Kasumi-1 (cell line): Measurements from ENCODE around the gene MALT1.
A peak's percentile ranks its signal among the peaks of the same experiment; 100 is the strongest.
"Not testable (repeated sequence)": the region's sequence is repeated elsewhere in the genome, so short reads cannot be mapped to it uniquely, and the experiment has no call there.

Experiments used
- DNase-seq, 2 experiments: peaks; one replicate each; lab custom pipeline; 2025; lab: John Stamatoyannopoulos, UW

MALT1 gene, protein sequence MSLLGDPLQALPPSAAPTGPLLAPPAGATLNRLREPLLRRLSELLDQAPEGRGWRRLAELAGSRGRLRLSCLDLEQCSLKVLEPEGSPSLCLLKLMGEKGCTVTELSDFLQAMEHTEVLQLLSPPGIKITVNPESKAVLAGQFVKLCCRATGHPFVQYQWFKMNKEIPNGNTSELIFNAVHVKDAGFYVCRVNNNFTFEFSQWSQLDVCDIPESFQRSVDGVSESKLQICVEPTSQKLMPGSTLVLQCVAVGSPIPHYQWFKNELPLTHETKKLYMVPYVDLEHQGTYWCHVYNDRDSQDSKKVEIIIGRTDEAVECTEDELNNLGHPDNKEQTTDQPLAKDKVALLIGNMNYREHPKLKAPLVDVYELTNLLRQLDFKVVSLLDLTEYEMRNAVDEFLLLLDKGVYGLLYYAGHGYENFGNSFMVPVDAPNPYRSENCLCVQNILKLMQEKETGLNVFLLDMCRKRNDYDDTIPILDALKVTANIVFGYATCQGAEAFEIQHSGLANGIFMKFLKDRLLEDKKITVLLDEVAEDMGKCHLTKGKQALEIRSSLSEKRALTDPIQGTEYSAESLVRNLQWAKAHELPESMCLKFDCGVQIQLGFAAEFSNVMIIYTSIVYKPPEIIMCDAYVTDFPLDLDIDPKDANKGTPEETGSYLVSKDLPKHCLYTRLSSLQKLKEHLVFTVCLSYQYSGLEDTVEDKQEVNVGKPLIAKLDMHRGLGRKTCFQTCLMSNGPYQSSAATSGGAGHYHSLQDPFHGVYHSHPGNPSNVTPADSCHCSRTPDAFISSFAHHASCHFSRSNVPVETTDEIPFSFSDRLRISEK

GRCh38 chr18:58671111-58671631 is at the start of gene MALT1:
MALT1 (plus strand) TSS chr18:58671465; CDS start chr18:58671644, 179 bp downstream.
- peak; percentile 92 to 93 for DNase-seq

GRCh38 chr18:58624011-58624410 is 47.3 kb upstream of the MALT1 start:
- DNase-seq = no peak

DNA sequence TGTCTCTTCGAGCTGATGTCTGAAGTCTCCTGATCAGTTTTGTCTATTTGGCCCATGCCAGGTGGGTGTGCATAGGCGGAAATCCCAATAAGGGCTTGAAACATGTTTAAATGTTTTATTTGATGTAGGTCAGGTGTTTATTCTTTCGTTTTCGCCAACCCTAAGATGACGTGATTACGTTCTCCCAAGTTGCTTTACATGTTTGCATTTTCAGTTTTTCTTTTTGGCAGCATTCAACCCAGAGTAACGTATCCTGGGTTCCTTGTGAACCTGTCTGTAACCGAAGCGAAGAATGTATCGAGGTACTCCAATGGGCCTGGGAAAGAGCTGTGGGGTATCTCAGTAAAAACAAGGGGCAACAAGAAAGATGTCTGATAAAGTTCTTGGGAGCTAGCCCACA is 45.4 kb upstream of the MALT1 start:
- no peak for DNase-seq

GRCh38 chr18:58630071-58630470 is 41.2 kb upstream of the MALT1 start:
- no peak for DNase-seq

DNA sequence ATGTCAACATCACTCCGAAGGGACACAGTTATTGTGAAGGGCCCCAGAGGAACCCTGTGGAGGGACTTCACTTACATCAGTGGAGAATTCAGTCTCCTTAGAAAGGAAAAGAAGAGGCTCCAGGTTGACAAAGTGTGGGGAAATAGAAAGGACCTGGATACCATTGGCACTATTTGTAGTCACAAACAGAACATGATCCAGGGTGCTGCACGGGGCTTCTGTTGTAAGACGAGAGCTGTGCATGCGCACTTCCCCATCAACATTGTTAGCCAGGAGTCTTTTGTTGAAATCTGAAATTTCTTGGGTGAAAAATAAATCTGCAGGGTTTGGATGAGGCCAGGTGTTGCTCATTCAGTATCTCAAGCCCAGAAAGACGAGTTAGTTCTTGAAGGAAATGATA is 40.0 kb upstream of the MALT1 start:
- DNase-seq = no peak

GRCh38 chr18:58632552-58632951 is 38.7 kb upstream of the MALT1 start:
- DNase-seq = no peak

GRCh38 chr18:58633874-58634273 is 37.4 kb upstream of the MALT1 start:
- no peak for DNase-seq

GRCh38 chr18:58635891-58636290 is 35.4 kb upstream of the MALT1 start:
- DNase-seq = no peak

- no peak for DNase-seq
These were observed 34.1 kb upstream of the MALT1 start for GRCh38 chr18:58637197-58637596.

DNA sequence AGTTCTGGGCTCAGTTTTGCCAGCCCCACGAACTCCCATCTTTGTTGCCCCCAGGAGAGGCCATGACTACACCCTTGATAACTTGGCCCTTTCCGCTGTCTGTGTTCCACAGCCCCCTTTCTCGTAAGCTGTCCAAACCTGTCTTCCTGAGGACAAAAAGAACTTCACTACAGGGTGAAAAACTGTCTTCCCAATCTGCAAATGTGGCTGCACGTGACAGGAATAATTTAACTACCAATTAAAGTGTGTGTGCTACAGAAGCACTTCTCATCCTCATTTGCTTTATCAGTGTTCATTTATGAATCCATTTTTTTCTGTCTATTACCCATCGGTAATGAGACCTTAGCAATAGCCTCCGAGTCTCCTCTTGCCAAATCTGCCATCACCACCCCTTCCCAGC is 33.3 kb upstream of the MALT1 start:
- DNase-seq = no peak

GRCh38 chr18:58638441-58638840 is 32.8 kb upstream of the MALT1 start:
- peak; percentile 85 to 92 for DNase-seq

DNA sequence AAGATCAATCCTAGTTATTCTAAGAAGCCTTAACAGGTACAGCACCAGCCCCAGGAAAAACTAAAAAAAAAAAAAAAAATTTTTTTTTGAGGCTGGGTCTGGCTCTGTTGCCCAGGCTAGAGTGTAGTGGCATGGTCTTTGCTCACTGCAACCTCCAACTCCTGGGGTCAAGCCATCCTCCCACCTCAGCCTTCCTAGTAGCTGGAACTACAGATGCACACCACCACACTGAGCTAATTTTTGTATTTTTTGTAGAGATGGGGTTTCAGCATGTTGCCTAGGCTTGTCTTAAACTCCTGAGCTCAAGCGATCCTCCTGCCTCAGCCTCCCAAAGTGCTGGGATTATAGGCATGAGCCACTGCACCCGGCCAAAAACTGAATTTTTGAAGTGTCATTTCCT is 32.0 kb upstream of the MALT1 start:
- no peak for DNase-seq

GRCh38 chr18:58639751-58640427 is 31.4 kb upstream of the MALT1 start:
- DNase-seq = peak; percentile 7 to 21

DNA sequence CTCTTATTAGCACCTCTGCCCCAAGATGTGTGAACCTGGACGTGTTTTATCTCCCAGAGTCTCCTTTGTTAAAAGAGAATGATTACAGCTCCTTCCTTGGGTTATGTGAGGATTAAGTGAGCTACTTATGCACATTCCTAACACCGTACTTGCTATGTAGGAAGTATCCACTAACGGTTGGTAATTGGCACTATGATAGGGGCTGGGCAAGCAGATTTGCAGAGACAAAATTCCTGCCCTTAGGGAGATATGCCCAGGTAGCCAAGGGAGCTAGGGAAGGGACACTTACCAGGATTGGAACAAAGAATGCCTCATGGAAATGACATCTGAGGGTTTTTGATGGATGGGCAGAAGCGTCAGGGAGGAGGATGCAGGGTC is 30.8 kb upstream of the MALT1 start:
- no peak for DNase-seq

DNA sequence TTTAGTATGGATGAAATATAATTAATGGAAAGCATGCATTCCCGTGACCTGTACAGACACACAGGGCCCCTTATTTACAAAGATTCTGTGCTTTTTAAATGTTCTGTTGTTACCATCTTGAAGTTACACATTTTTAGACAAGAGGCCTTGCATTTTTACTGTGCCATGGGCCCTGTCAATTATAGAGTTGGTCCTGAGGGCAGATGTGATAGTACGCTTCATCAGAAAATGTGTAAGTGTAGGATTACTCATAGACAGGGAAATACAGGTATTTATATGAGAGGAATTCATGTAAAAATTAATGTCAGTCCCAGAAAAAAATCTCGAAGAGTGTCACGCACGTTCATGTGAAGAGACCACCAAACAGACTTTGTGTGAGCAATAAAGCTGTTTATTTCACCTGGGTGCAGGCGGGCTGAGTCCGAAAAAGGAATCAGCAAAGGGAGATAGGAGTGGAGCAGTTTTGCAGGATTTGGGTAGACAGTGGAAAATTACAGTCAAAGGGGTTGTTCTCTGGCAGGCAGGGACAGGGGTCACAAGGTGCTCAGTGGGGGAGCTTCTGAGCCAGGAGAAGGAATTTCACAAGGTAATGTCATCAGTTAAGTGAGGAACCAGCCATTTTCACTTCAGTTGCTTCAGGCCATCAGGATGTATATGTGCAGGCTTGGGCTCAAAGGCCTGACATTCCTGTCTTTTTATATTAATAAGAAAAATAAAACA is 30.2 kb upstream of the MALT1 start:
- no peak for DNase-seq

- DNase-seq = not testable (repeated sequence)
These were observed 27.7 kb upstream of the MALT1 start for GRCh38 chr18:58643557-58643956.

DNA sequence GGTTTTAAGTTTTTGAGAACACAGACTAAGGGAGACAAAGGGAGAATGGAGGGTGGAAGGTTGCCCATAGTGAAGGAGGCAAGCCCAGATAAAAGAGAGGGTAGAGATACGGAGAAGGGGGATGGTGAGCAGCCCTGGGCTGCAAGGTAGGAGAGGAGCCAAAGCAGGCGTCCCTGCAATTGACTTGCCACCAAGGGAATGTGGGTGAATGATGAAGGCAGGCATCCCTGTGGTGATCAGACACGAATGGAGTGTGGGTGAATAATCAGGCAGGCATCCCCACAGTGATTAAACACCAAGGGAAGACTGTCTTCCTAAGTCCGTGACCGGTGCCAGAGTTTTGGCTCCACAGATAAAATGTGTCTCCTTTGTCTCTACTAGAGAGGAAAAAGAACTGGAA is 25.9 kb upstream of the MALT1 start:
- DNase-seq = no peak

GRCh38 chr18:58646334-58646862 is 24.9 kb upstream of the MALT1 start:
- DNase-seq = no peak

DNA sequence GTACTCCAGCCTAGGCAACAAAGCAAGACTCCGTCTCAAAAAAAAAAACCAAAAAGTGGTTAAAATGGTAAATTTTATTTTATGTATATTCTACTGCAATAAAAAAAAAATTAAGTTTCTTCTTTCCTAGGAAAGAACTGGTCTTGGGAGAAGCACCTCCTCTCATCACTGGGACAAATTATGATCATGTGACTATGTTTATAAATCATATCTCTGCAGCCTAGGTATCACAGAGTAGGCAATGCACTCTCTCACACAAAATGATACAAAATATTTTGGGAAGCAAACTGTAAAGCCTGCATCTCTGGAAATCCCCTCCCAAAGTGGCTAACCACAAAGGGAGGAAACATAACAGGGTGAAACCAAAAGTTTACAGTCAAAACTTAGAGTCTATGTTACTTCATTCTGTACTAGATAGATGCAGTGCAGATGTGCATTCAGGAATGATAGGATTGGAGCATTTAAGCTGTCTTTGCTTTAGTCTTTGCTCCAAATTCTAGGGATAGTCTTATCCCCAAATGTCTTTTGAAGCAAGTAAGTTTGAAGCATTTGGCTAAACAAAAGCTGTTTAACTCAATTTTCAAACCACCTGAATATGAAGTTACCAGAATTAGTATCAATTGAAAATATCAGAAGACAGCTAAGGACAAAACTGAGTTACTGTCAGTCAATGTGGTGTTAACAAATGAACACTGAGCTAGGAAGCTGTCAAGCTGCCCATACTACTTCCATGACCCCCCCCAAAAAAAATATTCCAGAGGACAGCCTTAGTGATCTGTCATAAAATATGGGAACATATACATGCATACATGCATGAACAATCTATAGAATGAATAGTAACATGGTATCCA is 21.1 kb upstream of the MALT1 start:
- no peak for DNase-seq

GRCh38 chr18:58650830-58651229 is 20.4 kb upstream of the MALT1 start:
- DNase-seq = not testable (repeated sequence)
